Neural cell (in vitro differentiated cells): Measurements from ENCODE around the gene CYP39A1.

ENCODE experiments used
- EP300 ChIP-seq: fragments of 450-650 bp; conservative IDR thresholded peaks from 2 replicates; pipeline ENCODE4 v1.6.1; 2014; ENCODE audit warnings: antibody characterized with exemption, mild to moderate bottlenecking, moderate library complexity; ENCODE audit not compliant: poor library complexity, severe bottlenecking
- EZH2 ChIP-seq: fragments of 200-600, 300-800 bp; shearing (Covaris generic), sonication (generic); IDR thresholded peaks from 2 replicates; pipeline ENCODE4 v1.6.1; 2014; ENCODE audit warnings: antibody characterized with exemption, low read length, borderline replicate concordance, mild to moderate bottlenecking; ENCODE audit not compliant: insufficient read depth, poor library complexity, severe bottlenecking
- POLR2AphosphoS5 ChIP-seq: IDR thresholded peaks from 2 replicates; pipeline ENCODE4 v1.6.1; 2012
- SMC3 ChIP-seq: fragments of 450-650 bp; conservative IDR thresholded peaks from 2 replicates; pipeline ENCODE4 v1.6.1; 2014; ENCODE audit warnings: antibody characterized with exemption, mild to moderate bottlenecking, moderate library complexity; ENCODE audit not compliant: poor library complexity
- TAF1 ChIP-seq: IDR thresholded peaks from 2 replicates; pipeline ENCODE4 v1.6.1; 2012; ENCODE audit warnings: low read depth
- TF ChIP-seq, protein P1 (sequence below): fragments of 450-650 bp; IDR thresholded peaks from 2 replicates; pipeline ENCODE4 v1.5.1; 2014; ENCODE audit warnings: antibody characterized with exemption, mild to moderate bottlenecking, moderate library complexity; ENCODE audit not compliant: poor library complexity, severe bottlenecking

DNA sequence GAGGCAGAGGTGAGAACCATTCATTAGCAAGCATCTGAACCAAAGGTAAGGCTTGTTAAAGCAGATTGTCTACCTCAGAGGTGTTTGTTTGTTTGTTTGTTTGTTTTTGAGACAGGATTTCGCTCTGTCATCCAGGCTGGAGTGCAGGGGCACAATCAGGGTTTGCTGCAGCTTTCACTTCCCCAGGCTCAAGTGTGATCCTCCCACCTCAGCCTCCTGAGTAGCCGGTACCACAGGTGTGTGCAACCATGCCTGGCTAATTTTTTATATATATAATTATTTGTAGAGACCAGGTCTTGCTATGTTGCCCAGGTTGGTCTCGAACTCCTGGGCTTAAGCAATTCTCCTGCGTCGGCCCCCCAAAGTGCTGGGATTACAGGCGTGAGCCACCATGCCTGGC, 17.2 kb downstream of the CYP39A1 start:
- TF ChIP-seq, protein P1, sequence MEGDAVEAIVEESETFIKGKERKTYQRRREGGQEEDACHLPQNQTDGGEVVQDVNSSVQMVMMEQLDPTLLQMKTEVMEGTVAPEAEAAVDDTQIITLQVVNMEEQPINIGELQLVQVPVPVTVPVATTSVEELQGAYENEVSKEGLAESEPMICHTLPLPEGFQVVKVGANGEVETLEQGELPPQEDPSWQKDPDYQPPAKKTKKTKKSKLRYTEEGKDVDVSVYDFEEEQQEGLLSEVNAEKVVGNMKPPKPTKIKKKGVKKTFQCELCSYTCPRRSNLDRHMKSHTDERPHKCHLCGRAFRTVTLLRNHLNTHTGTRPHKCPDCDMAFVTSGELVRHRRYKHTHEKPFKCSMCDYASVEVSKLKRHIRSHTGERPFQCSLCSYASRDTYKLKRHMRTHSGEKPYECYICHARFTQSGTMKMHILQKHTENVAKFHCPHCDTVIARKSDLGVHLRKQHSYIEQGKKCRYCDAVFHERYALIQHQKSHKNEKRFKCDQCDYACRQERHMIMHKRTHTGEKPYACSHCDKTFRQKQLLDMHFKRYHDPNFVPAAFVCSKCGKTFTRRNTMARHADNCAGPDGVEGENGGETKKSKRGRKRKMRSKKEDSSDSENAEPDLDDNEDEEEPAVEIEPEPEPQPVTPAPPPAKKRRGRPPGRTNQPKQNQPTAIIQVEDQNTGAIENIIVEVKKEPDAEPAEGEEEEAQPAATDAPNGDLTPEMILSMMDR, result no peak
- TF ChIP-seq TAF1 (no peak), POLR2AphosphoS5 (no peak), SMC3 (no peak), EZH2 (no peak), EP300 (no peak)
